ENCODE measurements around the gene SLC26A1. TPM values are rescaled to one million over a fixed set of nuclear protein-coding genes. Genes with fewer than 3 reads are reported as not detected.
A peak's percentile ranks its signal among the peaks of the same experiment; 100 is the strongest.

The SLC26A1 gene
- total and polyA plus RNA-seq, 7 donors: 1.1 TPM; not detected in 6

DNA sequence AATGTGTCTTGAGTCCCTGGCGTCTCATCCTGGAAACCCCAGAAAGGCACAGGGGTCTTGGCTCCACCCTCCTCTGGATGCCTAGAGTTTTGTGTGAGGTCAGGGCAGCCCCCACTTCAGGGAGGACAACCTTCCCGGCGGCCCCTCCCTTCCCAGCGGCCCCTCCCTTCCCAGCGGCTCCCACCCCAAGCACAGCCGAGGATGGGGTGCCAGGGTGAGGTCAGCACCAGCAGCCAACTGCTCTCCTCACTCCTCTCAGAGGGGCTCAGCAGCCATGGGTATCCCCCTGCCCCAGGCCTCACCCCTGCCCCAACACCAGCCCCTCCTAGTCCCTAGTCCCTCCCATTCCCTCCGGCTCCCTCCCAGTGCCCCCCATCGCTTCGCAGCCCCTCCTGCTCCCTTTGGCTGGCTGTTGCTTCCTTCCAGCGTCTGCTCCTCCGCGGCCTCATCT lies 37.2 kb downstream of the SLC26A1 start:
- WGBS, 2 donors: 77 to 80% methylated on average over 12 of the region's 12 CpGs
- intact Hi-C loops (cut with DNase I): no loop called here

DNA sequence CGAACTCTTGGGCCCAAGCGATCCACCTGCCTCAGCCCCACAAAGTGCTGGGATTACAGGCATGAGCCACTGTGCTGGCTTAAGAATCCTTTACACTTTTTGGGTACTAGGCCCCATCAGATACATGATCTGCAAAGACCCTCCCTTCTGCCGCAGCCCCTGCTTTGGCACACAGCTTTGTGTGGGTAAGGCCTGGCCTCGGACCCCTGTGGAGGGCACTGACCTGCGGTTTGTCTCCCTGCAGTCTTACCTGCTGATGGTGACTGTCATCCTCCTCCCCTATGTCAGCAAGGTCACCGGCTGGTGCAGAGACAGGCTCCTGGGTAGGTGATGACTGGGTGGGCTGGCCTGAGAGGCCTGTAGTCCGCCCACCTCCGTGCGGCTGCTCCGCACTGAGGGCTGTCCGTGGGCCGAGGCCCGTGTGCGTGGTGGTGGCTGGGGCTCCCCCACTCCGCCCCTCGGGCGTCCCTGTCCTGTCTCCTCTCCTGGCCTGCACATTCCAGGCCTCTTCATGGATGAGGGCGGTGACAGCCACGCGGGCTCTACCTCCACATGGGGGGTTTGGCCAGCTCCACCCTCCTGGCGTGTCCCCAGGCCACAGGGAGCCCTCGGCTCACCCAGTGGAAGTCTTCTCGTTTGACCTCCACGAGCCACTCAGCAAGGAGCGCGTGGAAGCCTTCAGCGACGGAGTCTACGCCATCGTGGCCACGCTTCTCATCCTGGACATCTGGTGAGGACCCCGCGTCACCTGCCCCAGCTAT lies 37.9 kb downstream of the SLC26A1 start:
- intact Hi-C loops (cut with DNase I): no loop called here
- TF ChIP-seq, protein P1, sequence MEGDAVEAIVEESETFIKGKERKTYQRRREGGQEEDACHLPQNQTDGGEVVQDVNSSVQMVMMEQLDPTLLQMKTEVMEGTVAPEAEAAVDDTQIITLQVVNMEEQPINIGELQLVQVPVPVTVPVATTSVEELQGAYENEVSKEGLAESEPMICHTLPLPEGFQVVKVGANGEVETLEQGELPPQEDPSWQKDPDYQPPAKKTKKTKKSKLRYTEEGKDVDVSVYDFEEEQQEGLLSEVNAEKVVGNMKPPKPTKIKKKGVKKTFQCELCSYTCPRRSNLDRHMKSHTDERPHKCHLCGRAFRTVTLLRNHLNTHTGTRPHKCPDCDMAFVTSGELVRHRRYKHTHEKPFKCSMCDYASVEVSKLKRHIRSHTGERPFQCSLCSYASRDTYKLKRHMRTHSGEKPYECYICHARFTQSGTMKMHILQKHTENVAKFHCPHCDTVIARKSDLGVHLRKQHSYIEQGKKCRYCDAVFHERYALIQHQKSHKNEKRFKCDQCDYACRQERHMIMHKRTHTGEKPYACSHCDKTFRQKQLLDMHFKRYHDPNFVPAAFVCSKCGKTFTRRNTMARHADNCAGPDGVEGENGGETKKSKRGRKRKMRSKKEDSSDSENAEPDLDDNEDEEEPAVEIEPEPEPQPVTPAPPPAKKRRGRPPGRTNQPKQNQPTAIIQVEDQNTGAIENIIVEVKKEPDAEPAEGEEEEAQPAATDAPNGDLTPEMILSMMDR (IDR thresholded peaks at IDR 0.05): no peak
- TF ChIP-seq POLR2AphosphoS5 (IDR thresholded peaks at IDR 0.05): no peak
- no peak for TF ChIP-seq POLR2A (IDR thresholded peaks at IDR 0.05)
- TF ChIP-seq EP300 (IDR thresholded peaks at IDR 0.05): no peak
- Histone ChIP-seq H3K27ac (no peak overlapping the region), H3K4me3 (no peak overlapping the region), H3K4me1 (no peaks in the 10 kb centered on the region), H3K9me3 (no peaks in the 10 kb centered on the region), H3K36me3 (peaks cover 0 to 58% (median 17%) of the 10 kb centered on the region in 4 donors), H3K27me3 (no peaks in the 10 kb centered on the region)
- peak; percentile 60 for DNase-seq
- 93 to 95% methylated on average over 33 of the region's 33 CpGs for WGBS, 2 donors

More for the DNA sequence above, 37.2 kb downstream of the SLC26A1 start:
- Histone ChIP-seq H3K4me1 (no peaks in the 10 kb centered on the region), H3K36me3 (peaks cover 0 to 58% (median 17%) of the 10 kb centered on the region in 4 donors), H3K27me3 (no peaks in the 10 kb centered on the region), H3K4me3 (no peak overlapping the region), H3K27ac (no peak overlapping the region), H3K9me3 (no peaks in the 10 kb centered on the region)
- peak; percentile 55 for DNase-seq
- no peak for TF ChIP-seq EP300 (IDR thresholded peaks at IDR 0.05)
- TF ChIP-seq POLR2A (IDR thresholded peaks at IDR 0.05): no peak
- TF ChIP-seq, protein P1 (IDR thresholded peaks at IDR 0.05): no peak
- no peak for TF ChIP-seq POLR2AphosphoS5 (IDR thresholded peaks at IDR 0.05)

DNA sequence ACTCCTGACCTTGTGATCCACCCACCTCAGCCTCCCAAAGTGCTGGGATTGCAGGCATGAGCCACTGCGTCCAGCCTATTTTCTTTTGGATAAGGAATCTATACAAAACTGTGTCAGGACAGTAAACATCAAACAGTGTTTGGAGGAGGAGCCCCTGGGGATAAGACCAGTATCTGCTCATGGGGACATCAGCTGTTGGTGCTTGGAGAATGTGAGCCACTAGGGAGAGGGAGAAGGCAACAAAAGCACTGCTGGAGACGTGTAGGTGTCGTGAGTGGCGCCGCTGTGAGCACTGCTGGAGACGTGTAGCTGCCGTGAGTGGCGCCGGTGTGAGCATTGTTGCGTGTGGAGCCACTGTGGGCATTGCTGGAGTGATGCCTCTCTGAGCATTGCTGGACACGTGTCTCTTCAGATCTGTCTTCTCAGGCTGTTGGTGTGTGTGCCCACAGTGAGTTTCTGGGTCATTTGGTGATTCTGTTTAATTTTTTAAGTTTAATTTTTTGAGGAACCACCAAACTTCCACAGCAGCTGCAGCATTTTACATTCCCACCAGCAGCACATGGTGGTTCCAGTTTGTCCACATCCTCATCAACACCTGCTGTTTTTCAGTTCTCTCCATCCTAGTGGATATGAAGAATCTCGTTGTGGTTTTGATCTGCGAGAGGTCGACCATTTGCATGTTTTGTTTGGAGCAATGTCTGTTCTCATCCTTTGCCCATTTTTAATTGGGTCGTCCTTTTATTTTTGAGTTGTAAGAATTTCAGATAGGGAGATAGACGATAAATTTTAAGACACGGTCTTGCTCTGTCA lies 38.8 kb downstream of the SLC26A1 start:
- Histone ChIP-seq H3K36me3 (peaks cover 0 to 58% (median 17%) of the 10 kb centered on the region in 4 donors), H3K27me3 (no peaks in the 10 kb centered on the region), H3K4me3 (no peak overlapping the region), H3K27ac (no peak overlapping the region), H3K4me1 (no peaks in the 10 kb centered on the region), H3K9me3 (no peaks in the 10 kb centered on the region)
- DNase-seq: no peak
- TF ChIP-seq EP300 (IDR thresholded peaks at IDR 0.05): no peak
- TF ChIP-seq POLR2AphosphoS5 (IDR thresholded peaks at IDR 0.05): no peak
- TF ChIP-seq, protein P1 (IDR thresholded peaks at IDR 0.05): no peak
- no peak for TF ChIP-seq POLR2A (IDR thresholded peaks at IDR 0.05)
- intact Hi-C loops (cut with DNase I): no loop called here
- WGBS, 2 donors: 93 to 94% methylated on average over 17 of the region's 17 CpGs

DNA sequence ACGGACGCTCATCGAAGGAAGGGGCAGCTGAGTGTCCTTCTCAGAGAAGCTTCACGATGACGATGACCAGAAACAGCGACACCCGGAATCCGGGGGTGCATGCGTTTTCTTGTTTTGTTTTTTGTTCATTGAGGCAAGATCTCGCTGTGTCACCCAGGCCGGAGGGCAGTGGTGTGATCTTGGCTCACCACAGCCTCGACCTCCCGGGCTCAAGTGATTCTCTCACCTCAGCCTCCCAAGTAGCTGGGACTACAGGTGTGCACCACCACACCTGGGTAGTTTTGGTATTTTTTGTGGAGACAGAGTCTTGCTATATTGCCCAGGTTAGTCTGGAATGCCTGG lies 39.7 kb downstream of the SLC26A1 start:
- TF ChIP-seq, protein P1 (IDR thresholded peaks at IDR 0.05): no peak
- TF ChIP-seq EP300 (IDR thresholded peaks at IDR 0.05): no peak
- TF ChIP-seq POLR2A (IDR thresholded peaks at IDR 0.05): no peak
- no peak for TF ChIP-seq POLR2AphosphoS5 (IDR thresholded peaks at IDR 0.05)
- no peak for DNase-seq
- peaks cover 0 to 56% (median 17%) of the 10 kb centered on the region in 4 donors for H3K36me3 ChIP-seq

More for the DNA sequence above, 39.7 kb downstream of the SLC26A1 start:
- intact Hi-C loops (cut with DNase I): no loop called here
- 97 to 98% methylated on average over 13 of the region's 13 CpGs for WGBS, 2 donors
- Histone ChIP-seq H3K4me1 (no peaks in the 10 kb centered on the region), H3K4me3 (no peak overlapping the region), H3K27ac (no peak overlapping the region), H3K9me3 (no peaks in the 10 kb centered on the region), H3K27me3 (no peaks in the 10 kb centered on the region)
